Stimulated activated CD4-positive, alpha-beta T cell treated with anti-CD3 and anti-CD28 coated beads, Interleukin-4, amount 100 ng/mL, for 48 hours (primary cell): ENCODE data around the gene PIP5KL1.
A peak's percentile ranks its signal among the peaks of the same experiment; 100 is the strongest.

Source experiments
- DNase-seq, 2 donors: peaks; one replicate each; pipeline ENCODE4 v3.0.0-alpha.2; 2020; ENCODE audit warnings: low read depth in 2 of 2

PIP5KL1 gene, protein sequence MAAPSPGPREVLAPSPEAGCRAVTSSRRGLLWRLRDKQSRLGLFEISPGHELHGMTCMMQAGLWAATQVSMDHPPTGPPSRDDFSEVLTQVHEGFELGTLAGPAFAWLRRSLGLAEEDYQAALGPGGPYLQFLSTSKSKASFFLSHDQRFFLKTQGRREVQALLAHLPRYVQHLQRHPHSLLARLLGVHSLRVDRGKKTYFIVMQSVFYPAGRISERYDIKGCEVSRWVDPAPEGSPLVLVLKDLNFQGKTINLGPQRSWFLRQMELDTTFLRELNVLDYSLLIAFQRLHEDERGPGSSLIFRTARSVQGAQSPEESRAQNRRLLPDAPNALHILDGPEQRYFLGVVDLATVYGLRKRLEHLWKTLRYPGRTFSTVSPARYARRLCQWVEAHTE

DNA sequence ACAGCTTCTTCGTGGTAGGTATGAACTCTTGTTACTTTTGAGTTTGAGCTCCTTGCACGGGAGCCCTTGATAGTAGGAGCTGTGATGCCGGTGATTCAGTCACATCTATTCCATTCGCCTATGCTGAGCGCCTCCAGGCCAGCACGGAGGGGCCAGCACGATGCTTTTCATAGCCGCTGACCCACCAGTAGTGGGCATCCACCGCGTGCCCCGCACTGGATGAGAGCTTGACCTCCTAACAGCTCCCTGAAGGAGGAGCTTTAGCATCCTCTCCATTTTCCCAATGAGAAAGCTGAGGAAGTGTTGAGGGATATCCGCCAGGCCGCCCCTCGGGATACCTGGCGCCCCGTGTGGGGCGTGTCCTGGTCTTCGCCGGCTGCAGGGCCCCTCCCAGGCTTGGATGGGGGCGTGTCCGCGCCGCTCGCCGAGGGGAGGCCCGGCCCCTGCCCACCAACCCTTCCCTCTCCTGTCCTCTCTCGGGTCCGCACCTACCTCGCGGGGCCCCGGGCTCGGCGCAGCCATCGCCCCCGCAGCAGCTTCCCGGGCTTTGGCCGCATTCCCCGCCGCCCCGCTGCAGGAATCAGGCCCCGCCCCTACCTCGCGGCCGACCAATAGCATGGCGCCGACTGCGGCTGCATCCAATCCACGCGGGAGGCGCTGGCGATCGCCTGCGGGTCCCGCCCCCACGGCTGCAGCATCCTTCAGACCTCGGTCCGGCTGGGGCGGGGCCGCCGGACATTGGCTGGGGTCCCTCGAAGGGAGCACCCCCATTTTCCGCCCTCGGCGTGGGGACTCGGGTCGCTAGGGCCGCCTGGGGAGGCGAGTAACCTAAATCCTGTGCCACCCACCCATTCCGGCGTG lies at the start of gene PIP5KL1:
PIP5KL1 (minus strand) TSS at position 547 of the 861 bp plus-strand sequence; CDS start at position 522, 25 bp downstream.
- peak; percentile 66 to 68 for DNase-seq

DNA sequence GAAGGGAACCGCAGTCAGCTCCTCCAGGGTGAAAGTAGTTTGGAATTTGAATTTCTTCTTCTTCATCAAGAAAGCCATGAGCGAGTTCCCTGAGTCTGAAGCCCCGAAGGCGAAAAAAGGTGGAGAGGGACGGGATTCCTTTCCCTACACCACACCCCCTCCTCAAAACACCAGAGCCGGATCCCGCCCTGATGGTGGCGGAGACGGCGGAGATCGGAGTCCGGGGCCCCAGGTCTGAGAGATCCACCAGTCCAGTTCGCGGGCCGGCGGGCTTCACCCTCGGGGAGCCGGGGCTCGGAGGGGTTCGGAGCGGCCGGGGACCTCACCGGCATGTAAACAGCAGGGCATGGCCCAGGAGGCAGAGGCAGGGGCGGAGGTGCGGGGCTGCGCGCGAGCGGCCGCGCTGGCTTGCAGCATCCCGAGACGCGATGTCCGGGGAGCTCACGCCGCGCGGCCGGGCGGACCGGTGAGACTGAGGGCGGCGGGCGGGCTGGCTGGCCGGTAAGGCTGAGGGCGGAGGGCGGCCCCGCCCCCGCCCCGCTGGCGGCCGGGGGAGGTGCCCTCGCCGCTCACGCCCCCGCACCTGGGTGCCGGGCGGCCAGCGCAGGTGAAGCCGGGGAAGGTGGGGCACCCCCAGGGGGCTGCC lies 49.6 kb upstream of the PIP5KL1 start:
- DNase-seq: no peak

DNA sequence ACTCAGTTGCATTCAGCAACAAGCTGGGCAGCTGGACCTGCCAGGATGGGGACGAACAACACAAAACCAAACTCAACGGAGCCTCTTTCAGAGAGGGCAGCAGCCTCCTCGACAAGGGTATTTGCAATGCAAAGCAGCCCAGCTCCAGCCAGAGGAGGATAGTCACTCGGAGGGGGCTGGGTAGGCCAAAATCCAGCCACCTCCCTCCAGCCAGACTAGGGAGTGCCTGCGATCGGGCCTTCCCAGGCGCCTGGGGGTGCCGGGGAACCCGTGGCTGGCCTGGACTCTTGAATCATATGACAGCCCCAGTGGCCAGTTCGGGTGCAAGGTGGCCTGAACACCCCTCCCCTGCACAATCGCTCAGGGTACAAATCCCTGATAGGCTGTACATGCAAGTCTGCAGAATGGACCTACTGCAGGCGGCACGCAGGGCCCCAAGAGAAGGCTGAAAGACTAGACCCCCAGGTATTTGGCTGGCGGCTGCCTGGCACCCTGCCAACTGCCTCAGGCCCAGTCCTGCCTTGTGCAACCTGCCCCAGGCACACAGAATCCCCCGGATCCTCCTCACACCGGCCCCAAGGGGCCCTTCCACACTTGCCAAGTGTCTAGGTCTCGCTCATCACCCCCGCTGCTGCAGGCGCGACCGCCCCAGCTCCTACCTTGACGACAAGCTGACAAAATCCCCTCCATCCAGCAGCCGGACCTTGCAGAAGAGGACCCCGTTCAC lies 48.9 kb upstream of the PIP5KL1 start:
- DNase-seq: no peak

DNA sequence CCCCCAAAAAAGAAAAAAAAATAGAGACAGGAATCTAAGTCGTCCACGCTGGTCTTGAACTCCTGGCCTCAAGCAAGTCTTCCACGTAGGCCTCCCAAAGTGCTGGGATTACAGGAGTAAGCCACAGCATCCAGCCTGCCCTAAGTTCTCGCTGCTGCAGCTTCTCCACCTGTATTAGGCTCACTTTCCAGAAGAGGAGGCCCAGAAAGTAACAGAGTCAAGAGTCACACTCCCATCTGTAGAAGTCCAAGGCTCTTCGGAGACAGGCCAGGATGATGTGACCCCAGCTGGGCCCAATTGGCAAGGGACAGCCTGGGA lies 48.4 kb upstream of the PIP5KL1 start:
- DNase-seq: no peak

DNA sequence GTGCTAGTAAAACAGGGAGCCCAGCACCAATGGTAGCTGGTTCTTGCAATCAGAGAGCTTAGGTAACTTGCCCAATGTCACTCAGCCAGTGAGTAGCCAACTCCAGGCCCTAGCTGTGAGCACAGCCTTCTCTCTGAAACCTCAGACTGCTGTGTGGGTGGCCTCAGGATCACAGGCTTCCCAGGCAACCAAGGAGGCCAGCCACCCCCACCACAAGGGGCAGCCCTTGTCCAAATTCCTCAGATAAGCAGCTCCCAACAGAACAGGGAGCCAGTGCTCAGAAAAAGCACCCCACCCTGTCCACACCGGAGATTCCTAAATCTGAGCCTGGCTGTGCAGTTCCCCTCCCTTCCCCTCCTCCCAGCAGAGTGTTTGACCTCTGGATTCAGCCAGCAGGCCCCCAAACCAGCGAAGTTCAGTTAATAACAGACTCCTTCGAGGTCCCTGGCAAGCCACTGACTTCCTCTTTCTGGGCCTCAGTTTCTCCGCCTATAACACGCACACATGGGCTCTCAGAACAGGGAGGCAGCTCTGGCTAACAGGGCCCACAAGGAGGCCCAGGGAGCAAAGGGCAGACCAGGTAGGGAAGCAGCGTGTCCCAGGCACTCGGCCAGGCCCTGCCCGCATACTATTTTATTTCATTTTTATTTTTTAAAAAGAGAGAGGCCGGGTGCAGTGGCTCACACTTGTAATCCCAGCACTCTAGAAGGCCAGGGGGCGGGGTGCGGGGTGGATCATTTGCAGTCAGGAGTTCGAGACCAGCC lies 47.5 kb upstream of the PIP5KL1 start:
- DNase-seq: no peak

DNA sequence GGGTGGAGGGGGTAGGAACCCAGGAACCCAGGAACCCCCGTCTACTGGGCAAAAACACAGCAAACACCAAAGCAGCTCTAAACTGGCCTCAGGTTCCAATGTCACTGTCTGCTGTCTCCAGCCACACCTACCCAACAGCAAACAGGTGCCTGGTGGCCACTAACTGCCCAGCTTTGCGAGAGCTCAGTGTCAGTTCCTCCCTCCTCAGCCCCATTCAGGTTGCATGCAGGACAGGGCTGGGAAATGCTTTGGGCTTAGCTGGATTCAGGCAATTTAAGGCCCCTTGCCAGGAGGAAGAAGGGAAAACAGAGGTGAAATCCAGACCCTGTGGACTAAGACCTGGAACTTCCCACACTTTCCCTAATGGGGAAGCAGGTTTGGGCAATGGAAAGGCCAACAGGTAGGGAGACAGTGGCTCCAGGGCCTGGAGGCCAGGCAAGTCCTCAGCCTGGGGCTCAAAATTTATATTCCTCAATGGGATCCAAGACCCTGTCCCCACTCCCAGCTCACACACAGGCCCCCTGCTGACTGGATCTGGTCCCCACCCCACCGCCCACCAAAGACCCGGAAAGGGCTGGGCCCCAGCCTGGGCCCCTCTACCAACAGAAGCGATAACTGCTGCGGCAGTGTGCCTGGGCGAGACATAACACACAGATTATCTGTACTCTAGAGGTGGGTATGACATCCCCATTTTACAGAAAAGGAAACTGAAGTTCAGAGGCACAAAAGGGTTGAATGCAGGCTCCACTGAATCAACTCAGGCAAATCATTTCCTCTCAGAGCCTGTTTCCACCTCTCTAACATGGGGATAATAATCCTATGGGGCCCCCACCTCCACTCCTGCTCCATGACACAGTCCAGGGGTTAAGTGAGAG lies 46.7 kb upstream of the PIP5KL1 start:
- DNase-seq: no peak

DNA sequence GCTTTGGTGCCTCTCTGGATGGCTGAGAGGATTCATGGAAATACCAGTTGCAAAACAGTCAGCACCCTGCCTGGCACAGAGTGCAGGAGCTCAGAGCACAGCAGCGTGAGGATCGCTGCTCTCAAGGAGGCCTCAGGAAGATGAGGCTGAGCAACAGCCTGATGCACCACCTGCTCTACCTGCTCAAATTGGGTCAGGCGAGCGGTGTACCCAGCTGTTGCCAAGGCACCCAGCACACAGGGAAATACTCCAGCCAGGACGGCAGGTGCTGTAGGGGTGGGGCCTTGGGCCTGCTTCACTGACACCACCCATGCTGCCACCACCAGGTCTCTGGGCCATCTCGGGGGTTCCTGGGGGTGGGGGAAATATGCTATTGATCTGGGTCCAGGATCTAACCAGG lies 45.9 kb upstream of the PIP5KL1 start:
- DNase-seq: no peak

DNA sequence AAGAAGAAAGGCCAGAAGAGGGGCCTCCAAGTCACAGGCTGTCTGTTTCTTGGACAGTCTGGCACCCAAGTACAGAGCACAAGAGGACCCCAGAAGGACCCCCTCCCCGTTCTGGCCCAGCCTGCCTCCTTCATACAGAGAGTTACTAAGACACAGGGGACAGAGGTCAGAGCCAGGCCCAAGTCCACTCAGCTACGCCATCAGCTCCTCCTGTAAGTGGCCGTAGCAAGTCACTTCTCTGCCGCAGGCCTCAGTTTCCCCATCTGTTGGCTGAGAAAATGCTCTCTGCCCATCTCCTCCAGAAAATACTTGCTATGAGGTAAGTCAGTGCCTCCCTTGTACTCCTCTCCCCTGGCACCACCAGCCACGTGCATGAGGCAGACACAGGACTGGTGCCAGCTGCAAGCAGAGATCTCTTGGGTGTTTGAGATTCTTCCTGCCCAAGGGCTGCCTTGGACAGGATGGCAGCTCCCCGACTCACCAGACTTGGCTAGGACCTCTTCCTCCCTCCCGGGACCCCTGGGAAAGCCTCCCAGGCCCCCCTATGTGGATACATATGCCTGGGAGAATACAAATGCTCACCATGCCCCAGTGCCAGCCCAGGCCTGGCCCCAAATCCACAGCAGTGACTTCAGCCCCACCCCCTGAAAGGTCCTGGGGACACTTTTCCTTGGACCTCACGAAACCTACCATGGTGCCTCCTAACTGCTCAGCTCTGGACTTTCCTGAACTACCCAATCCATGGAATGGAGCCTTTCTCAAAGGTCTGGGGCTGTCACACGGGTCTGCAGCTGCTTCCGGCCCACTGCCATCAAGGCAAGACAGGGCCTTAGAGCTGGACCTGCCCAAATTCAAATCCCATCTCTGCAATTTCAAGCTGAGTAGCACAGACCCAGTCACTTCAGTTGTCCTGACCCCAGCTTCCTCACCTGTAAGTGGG lies 45.1 kb upstream of the PIP5KL1 start:
- no peak for DNase-seq

DNA sequence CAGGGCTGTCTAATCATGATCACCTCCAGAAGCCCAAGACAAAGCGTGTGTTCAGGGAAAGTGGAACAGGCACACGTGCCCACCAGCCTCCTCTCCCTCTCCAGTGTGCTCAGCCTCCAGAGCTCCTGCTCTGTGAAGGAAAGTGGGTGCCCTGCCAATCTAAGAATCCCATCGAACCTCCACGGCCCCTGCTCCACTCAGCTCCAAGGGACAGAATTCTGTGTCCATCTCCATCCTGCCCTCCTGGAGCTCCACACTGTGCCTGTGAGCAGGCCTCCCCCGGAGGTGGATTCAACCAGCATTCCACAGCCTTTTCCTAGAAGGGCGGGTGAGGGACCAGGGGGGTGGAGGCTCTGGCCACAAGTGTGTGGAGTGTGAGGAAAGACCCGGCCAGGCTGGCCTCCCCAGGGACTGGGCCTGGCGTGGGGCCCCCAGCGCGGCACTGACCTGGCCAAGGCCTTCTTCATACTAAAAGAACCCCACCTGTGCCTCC lies 44.2 kb upstream of the PIP5KL1 start:
- DNase-seq: no peak

DNA sequence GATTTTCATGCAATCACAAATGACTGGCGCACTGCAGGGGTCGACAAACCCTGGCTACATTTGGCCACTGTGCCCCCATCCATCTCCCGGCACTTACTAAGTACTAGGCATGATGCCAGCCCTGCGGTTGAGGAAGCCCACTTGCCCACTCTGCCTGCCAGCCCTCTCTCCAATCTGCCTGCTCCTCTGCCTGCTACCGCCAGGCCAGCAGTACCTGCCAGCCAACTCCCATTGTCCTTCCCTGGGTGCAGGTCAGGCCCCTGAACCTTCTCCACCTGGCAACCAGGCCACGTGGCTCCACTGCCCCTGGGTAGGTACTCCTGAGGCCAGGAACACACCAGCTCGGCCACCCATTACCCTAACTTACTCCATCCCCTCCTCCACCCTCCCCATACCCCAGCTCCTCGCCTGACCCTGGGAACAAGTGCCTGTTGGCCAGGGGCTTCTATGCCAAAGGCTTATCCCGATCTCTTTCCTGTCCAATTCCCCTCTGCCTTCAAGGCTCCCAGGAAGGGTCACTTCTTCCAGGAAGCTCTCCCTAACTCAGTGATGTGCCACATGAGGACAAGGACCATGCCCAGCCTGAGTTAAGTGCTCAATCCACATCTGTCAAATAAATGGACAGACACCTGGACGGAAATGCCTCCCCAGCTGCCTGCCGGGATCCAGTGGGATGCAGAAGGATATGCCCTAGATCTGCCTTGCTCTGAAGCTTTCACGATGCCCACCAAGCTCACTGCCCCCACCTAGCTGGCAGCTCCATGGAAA lies 43.6 kb upstream of the PIP5KL1 start:
- DNase-seq: no peak

DNA sequence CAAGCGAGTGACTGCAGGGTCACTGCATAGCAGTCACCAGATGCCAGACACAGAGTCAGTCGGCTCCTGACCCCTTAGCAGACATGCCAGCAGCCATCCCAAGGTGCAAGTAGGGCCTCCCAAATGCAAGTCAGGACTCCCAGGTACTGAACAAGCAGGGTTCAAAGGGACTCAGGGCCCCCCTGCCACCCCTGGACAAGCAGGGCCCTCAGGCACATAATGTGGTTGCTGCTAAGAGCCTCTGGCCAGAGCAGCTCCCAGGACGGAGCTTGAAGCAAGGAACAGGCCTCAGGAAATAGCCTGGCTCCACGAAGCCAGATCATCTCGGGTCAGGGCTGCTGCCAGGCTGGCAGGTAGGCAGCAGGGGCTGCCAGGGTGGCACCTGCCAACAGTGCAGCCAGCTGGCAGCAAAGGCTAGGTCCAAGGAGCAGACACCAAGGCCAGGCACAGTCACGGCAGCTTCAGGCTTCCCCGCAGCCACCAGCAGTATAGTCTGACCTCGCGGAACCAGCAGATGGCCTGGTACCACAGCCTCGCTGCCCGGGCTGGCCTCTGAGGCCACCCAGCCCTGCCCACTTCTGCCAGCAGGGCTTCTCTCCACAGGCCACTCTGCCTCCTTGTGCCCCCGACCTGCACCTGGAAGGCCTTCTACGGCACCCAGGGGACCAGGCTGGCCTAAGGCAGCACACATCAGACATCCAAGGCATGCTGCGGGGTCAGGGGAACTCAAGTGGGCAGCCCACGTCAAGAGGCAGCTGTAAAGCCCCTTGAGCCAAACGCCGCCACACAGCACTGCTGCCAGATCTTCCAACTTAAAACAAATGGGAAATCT lies 42.8 kb upstream of the PIP5KL1 start:
- no peak for DNase-seq

DNA sequence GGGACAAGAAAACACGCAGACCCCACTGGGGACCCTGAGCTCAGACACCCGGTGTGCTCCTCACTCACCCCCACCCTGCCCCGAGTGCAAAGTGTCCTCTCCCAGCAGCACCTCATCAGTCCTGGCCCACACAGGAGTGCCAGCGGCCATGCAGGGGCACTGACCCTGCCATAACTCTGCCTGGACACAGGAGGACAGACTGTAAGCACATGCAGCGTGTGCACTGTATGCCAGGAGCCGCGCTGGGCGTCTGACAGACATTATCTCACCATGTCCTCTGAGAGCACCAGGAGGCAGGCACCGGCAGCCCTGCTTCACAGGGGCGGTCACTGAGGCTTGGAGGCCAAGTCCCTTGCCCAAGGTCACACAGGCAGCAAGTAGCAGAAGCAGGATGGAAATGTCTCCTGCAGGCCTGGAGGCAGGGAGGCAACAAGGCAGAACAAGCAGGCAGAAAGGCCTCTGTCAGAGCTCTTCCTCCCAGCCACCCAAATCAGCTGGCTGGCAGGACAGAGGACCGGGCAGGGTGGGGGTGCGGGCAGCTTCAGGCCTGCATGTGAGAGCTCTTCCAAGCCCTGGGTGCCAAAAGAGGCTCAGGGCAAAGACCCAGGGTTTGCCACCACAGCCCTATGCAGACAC lies 41.8 kb upstream of the PIP5KL1 start:
- DNase-seq: no peak

DNA sequence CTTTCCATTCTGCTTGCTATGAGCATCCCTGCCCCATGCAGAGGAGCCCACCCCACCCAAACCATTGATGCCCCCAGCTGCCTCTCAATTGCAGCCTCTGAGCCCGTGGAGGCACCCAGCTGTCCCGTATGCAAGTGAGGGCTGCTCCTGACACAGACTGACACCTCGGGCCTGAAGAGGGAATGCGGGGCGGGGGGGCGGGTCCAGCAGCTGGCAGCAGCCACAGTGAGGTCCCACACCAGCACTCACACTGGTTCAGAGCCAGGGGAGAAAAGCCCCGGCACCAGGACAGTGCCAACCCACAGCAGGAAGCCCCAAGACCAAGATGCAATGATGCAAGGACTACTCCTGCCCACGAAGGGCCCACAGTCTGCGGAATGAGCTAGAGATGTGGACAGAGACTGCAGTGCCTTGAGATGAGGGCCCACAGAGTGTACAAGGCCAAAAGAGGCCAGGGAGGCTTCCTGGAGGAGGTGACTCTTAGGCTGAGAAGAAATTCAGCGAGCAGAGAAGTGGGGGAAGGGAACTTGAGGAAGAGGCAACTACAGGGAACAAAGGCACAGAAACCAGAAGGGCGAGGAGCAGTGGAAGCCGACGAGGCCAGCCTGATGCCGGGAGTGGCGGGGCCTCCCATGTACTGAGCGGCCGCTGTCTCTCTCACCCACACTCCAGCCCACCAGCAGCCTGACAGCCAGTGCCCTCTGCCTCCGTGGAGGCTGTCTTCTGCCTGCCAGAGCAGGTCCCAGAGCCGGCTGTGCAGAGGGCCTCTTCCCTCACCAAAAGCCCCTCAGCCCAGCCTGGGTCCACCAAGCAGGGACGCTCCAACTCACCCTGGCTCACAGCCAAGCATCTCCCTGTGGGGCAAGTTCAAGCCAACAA lies 41.0 kb upstream of the PIP5KL1 start:
- no peak for DNase-seq

DNA sequence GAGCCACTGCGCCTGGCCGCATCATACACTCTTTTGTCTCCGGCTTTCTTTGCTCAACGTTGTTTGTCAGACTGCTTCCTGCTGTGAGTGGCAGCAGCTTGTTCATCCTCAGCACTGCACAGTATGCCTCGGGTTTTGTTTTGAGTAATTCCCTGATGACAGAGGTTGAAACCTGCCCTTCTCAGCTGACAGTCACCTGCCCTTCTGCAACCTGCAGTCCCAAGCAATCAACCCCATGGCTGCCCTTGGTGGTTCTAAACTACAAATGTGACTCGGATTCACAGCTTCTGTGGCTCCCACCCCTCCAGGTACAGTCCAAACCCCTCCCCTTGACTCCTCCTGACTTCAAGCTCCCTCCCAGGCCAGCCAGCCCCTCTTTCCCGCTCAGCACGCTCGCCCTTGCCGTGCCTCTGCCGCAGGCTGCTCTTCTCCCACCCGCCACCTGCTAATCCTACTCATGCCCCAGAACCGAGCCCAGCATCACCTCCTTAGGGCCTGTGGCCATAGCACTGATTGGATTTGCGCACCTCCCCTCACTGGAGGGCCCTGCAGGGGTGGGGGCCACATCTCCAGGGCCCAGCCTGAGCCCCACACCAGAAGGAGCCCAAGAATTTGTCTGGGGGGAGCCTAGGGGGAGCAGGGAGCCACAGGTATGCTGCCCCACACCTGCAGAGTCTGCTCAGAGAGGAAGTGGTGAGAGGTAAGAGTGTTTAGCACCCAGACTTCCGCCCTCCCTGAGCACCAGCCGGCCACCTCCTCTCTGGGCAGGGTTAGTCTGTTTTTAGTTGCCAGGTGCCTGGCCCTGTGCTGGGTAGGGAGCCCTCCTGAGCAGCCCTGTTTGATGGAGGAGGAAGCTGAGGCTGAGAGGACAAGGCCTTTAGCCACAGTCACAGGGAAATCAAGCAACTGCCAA lies 40.1 kb upstream of the PIP5KL1 start:
- peak in 1 of 2 donors; percentile 67 for DNase-seq
